Suprapubic skin (tissue), 4 donors: ENCODE measurements around the gene UNC5CL.

Experiments
- CTCF ChIP-seq, 2 donors: fragments of 200-600 bp in 1 of 2; fragments of 450-650 bp in 1 of 2; sonication (generic) in 1 of 2; IDR thresholded peaks; one replicate each; pipeline ENCODE4 v1.5.1; 2016 to 2019; ENCODE audit warnings: antibody characterized with exemption in 2 of 2, mild to moderate bottlenecking in 1 of 2, moderate library complexity in 1 of 2
- POLR2A ChIP-seq, 2 donors: fragments of 450-650 bp; IDR thresholded peaks; one replicate each; pipeline ENCODE4 v1.6.1; 2017; ENCODE audit warnings: antibody characterized with exemption in 2 of 2, mild to moderate bottlenecking in 2 of 2, moderate library complexity in 2 of 2
- POLR2AphosphoS5 ChIP-seq, 3 donors: sonication (generic); formaldehyde crosslinking; IDR thresholded peaks; one replicate each; pipeline ENCODE4 v1.6.1; 2017; ENCODE audit warnings: antibody characterized with exemption in 3 of 3

DNA sequence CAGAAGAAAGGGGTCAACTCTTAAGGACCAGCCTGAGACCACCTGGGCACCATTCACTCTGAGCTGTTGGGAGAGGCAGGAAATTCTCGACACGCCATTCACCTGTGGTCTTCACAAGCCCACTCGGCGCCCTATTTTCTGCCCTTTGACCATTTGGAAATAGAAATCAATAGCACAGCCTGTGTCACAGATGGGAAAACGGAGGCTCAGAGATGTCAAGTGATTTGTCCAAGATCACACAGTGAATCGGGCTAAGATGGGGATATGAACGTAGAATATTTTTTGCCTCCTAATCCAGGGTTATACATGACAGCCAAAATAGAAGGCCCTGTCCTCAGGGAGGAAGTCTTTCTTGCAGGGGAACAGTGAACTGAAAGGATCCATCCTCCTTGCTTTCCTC is 10.9 kb upstream of the UNC5CL start:
- TF ChIP-seq CTCF (IDR thresholded peaks at IDR 0.05) (no peak), POLR2AphosphoS5 (IDR thresholded peaks at IDR 0.05) (no peak), POLR2A (IDR thresholded peaks at IDR 0.05) (no peak)
